Lower leg skin (tissue), 4 donors: Measurements from ENCODE around the gene DAP. TPM values are rescaled to one million over a fixed set of nuclear protein-coding genes. Genes with fewer than 3 reads are reported as not detected.

Experiments used
- DNase-seq, 2 donors: peaks; one replicate each; pipeline ENCODE4 v3.0.0-alpha.2; 2019; ENCODE audit warnings: low spot score in 2 of 2
- H3K4me3 ChIP-seq: fragments of 200-600 bp; sonication (generic); 2 replicates; pipeline ENCODE4 v1.5.1; 2017; ENCODE audit warnings: mild to moderate bottlenecking, low read depth; ENCODE audit not compliant: poor library complexity, severe bottlenecking
- POLR2A ChIP-seq, 2 donors: fragments of 450-650 bp; IDR thresholded peaks; one replicate each; pipeline ENCODE4 v1.6.1; 2016 to 2017; ENCODE audit warnings: antibody characterized with exemption in 2 of 2, mild to moderate bottlenecking in 1 of 2, moderate library complexity in 1 of 2
- WGBS, 2 donors: methylation state at CpG; one replicate each; pipeline ENCODE4 v1.1.5; 2018; 5-methylcytosine and 5-hydroxymethylcytosine counted together
- intact Hi-C: fragments of 100-400 bp; cut with DNase I; formaldehyde crosslinking; loops from one replicate; pipeline ENCODE4 v1.15.0; 2023; ENCODE audit warnings: low total_unique reads
- total RNA-seq, 4 donors: library from RNA; depleted of rRNA; stranded (reverse); fragments of >200 nt; gene quantifications; one replicate each; pipeline ENCODE4 v1.1.0, GENCODE V29; 2016
- TF ChIP-seq, protein P1 (sequence below), 3 donors: fragments of 450-650 bp; IDR thresholded peaks; one replicate each; pipeline ENCODE4 v1.5.1; 2016; ENCODE audit warnings: antibody characterized with exemption in 3 of 3, mild to moderate bottlenecking in 3 of 3, moderate library complexity in 2 of 3

The DAP gene
- total RNA-seq, 4 donors from 2014 or later = 36.4 to 41.9 (median 39.7) TPM

GRCh38 chr5:10700516-10700915 lies 60.5 kb downstream of the DAP start:
- TF ChIP-seq, protein P1, sequence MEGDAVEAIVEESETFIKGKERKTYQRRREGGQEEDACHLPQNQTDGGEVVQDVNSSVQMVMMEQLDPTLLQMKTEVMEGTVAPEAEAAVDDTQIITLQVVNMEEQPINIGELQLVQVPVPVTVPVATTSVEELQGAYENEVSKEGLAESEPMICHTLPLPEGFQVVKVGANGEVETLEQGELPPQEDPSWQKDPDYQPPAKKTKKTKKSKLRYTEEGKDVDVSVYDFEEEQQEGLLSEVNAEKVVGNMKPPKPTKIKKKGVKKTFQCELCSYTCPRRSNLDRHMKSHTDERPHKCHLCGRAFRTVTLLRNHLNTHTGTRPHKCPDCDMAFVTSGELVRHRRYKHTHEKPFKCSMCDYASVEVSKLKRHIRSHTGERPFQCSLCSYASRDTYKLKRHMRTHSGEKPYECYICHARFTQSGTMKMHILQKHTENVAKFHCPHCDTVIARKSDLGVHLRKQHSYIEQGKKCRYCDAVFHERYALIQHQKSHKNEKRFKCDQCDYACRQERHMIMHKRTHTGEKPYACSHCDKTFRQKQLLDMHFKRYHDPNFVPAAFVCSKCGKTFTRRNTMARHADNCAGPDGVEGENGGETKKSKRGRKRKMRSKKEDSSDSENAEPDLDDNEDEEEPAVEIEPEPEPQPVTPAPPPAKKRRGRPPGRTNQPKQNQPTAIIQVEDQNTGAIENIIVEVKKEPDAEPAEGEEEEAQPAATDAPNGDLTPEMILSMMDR (IDR thresholded peaks at IDR 0.05) = no peak
- TF ChIP-seq POLR2A (IDR thresholded peaks at IDR 0.05) = no peak
- no peak for DNase-seq
- WGBS, 2 donors = 95 to 99% methylated on average over 6 to 7 of the region's 7 CpGs
- intact Hi-C loops = no loop called here
- H3K4me3 ChIP-seq = no peak overlapping the region

- no peak overlapping the region for H3K4me3 ChIP-seq
- intact Hi-C loops = no loop called here
- TF ChIP-seq, protein P1 (IDR thresholded peaks at IDR 0.05) = no peak
- no peak for TF ChIP-seq POLR2A (IDR thresholded peaks at IDR 0.05)
- no peak for DNase-seq
- WGBS, 2 donors = 81 to 84% methylated on average over 8 of the region's 8 CpGs
Observed at GRCh38 chr5:10699987-10700386, 61.0 kb downstream of the DAP start.

GRCh38 chr5:10699281-10699874 lies 61.7 kb downstream of the DAP start:
- no peak for TF ChIP-seq POLR2A (IDR thresholded peaks at IDR 0.05)
- TF ChIP-seq, protein P1 (IDR thresholded peaks at IDR 0.05) = no peak
- DNase-seq = no peak
- H3K4me3 ChIP-seq = no peak overlapping the region
- WGBS, 2 donors = 82 to 87% methylated on average over 5 of the region's 5 CpGs
- intact Hi-C loops = no loop called here

- H3K4me3 ChIP-seq = no peak overlapping the region
- TF ChIP-seq POLR2A (IDR thresholded peaks at IDR 0.05) = no peak
- TF ChIP-seq, protein P1 (IDR thresholded peaks at IDR 0.05) = no peak
- DNase-seq = no peak
- intact Hi-C loops = no loop called here
- 72 to 76% methylated on average over 7 of the region's 7 CpGs for WGBS, 2 donors
Observed at GRCh38 chr5:10695759-10696543, 65.1 kb downstream of the DAP start.

GRCh38 chr5:10695055-10695649 lies 65.9 kb downstream of the DAP start:
- DNase-seq = peak in 1 of 2 donors; percentile 41
- no peak for TF ChIP-seq POLR2A (IDR thresholded peaks at IDR 0.05)
- TF ChIP-seq, protein P1 (IDR thresholded peaks at IDR 0.05) = no peak
- 5 to 10% methylated on average over 14 of the region's 14 CpGs for WGBS, 2 donors
- intact Hi-C loops = no loop called here
- no peak overlapping the region for H3K4me3 ChIP-seq
